NCI-H748 (cell line): ENCODE results near the gene SLC8A1.

ENCODE experiments used
- DNase-seq: peaks from one replicate; lab custom pipeline; 2025; ENCODE audit not compliant: unreplicated experiment; lab: John Stamatoyannopoulos, UW

The SLC8A1 gene

GRCh38 chr2:40317046-40317445 lies 134.8 kb downstream of the SLC8A1 start:
- no peak for DNase-seq

- no peak for DNase-seq
Observed at GRCh38 chr2:40316620-40317019, 135.3 kb downstream of the SLC8A1 start.

- no peak for DNase-seq
Observed at GRCh38 chr2:40315683-40316082, 136.2 kb downstream of the SLC8A1 start.

- DNase-seq = no peak
Observed at GRCh38 chr2:40311026-40311425, 140.9 kb downstream of the SLC8A1 start.

- DNase-seq = no peak
Observed at GRCh38 chr2:40310303-40310702, 141.6 kb downstream of the SLC8A1 start.

GRCh38 chr2:40304340-40304739 lies 147.6 kb downstream of the SLC8A1 start:
- DNase-seq = no peak

- DNase-seq = no peak
Observed at GRCh38 chr2:40303746-40304145, 148.1 kb downstream of the SLC8A1 start.

- DNase-seq = no peak
Observed at GRCh38 chr2:40302751-40303325, 149.1 kb downstream of the SLC8A1 start.

GRCh38 chr2:40300391-40300790 lies 151.5 kb downstream of the SLC8A1 start:
- no peak for DNase-seq

GRCh38 chr2:40299781-40300180 lies 152.1 kb downstream of the SLC8A1 start:
- no peak for DNase-seq

GRCh38 chr2:40299173-40299572 lies 152.7 kb downstream of the SLC8A1 start:
- no peak for DNase-seq

- no peak for DNase-seq
Observed at GRCh38 chr2:40298026-40298425, 153.9 kb downstream of the SLC8A1 start.

GRCh38 chr2:40292291-40292690 lies 159.6 kb downstream of the SLC8A1 start:
- peak; percentile 28 for DNase-seq

GRCh38 chr2:40289771-40290404 lies 162.0 kb downstream of the SLC8A1 start:
- no peak for DNase-seq

- DNase-seq = no peak
Observed at GRCh38 chr2:40287773-40288172, 164.1 kb downstream of the SLC8A1 start.

GRCh38 chr2:40287195-40287594 lies 164.7 kb downstream of the SLC8A1 start:
- DNase-seq = peak; percentile 80

- peak; percentile 17 for DNase-seq
Observed at GRCh38 chr2:40286721-40287120, 165.2 kb downstream of the SLC8A1 start.

GRCh38 chr2:40285391-40285790 lies 166.5 kb downstream of the SLC8A1 start:
- peak; percentile 37 for DNase-seq

GRCh38 chr2:40284797-40285196 lies 167.1 kb downstream of the SLC8A1 start:
- DNase-seq = no peak

GRCh38 chr2:40283111-40283909 lies 168.6 kb downstream of the SLC8A1 start:
- DNase-seq = peak; percentile 51

- DNase-seq = no peak
Observed at GRCh38 chr2:40282428-40282827, 169.5 kb downstream of the SLC8A1 start.
